ENCODE results near the gene GRB10.

The GRB10 gene

DNA sequence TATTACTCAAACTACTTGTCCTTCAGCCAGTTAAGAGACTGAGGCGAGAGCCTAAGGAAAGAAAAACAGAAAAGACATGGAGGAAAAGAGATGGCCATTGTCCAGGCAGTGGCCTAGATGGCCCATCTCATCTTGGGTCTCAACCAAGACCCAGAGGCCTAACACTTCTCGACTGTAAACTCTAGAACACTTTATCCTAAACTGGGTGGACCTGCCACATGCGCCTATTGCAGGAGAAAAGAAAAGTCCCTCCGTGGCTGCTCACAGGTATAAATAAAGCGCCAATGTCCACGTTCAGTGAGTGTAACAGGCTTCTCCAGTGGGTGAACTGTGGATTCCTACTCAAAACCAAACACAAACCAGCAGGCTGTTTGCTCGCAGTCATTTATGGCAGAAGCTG, 124.8 kb downstream of the GRB10 start:
- no peak overlapping the region for H3K4me3 ChIP-seq (ENCODE audit: low read depth, low read length)
- H3K27me3 ChIP-seq (ENCODE audit: control insufficient read depth, insufficient read depth, low read length): no peaks in the 10 kb centered on the region
- TF ChIP-seq CTCF (IDR thresholded peaks at IDR 0.05): no peak
- no peak overlapping the region for H3K4me2 ChIP-seq (ENCODE audit: low read length)
- no peak overlapping the region for H3K9ac ChIP-seq
- H3K9me3 ChIP-seq (ENCODE audit: control insufficient read depth, low read length): no peaks in the 10 kb centered on the region
- no peaks in the 10 kb centered on the region for H3K4me1 ChIP-seq
- no peaks in the 10 kb centered on the region for H3K36me3 ChIP-seq (ENCODE audit: control insufficient read depth, insufficient read depth, low read length)
- H3K27ac ChIP-seq: peak overlapping the region; percentile 34
- no peaks in the 10 kb centered on the region for H3K79me2 ChIP-seq
- no peak overlapping the region for H2AFZ ChIP-seq

- Histone ChIP-seq H3K79me2 (no peaks in the 10 kb centered on the region), H3K4me2 (ENCODE audit: low read length) (no peak overlapping the region), H3K9me3 (ENCODE audit: control insufficient read depth, low read length) (no peaks in the 10 kb centered on the region), H3K4me1 (no peaks in the 10 kb centered on the region), H2AFZ (no peak overlapping the region), H3K27ac (peak overlapping the region; percentile 34), H3K9ac (no peak overlapping the region), H3K4me3 (ENCODE audit: low read depth, low read length) (no peak overlapping the region), H3K27me3 (ENCODE audit: control insufficient read depth, insufficient read depth, low read length) (no peaks in the 10 kb centered on the region), H3K36me3 (ENCODE audit: control insufficient read depth, insufficient read depth, low read length) (no peaks in the 10 kb centered on the region)
- TF ChIP-seq CTCF (IDR thresholded peaks at IDR 0.05): no peak
These were observed 125.3 kb downstream of the GRB10 start for GRCh38 chr7:50657341-50657873.

- Histone ChIP-seq H3K4me3 (ENCODE audit: low read depth, low read length) (no peak overlapping the region), H3K9me3 (ENCODE audit: control insufficient read depth, low read length) (no peaks in the 10 kb centered on the region), H2AFZ (no peak overlapping the region), H3K4me2 (ENCODE audit: low read length) (no peak overlapping the region), H3K27ac (peak overlapping the region; percentile 34), H3K27me3 (ENCODE audit: control insufficient read depth, insufficient read depth, low read length) (no peaks in the 10 kb centered on the region), H3K79me2 (no peaks in the 10 kb centered on the region), H3K4me1 (no peaks in the 10 kb centered on the region), H3K9ac (no peak overlapping the region), H3K36me3 (ENCODE audit: control insufficient read depth, insufficient read depth, low read length) (no peaks in the 10 kb centered on the region)
- no peak for TF ChIP-seq CTCF (IDR thresholded peaks at IDR 0.05)
These were observed 126.4 kb downstream of the GRB10 start for GRCh38 chr7:50656141-50656895.

GRCh38 chr7:50655490-50655889, 127.2 kb downstream of the GRB10 start:
- no peak overlapping the region for H3K9ac ChIP-seq
- H3K9me3 ChIP-seq (ENCODE audit: control insufficient read depth, low read length): no peaks in the 10 kb centered on the region
- H3K4me2 ChIP-seq (ENCODE audit: low read length): no peak overlapping the region
- no peaks in the 10 kb centered on the region for H3K27me3 ChIP-seq (ENCODE audit: control insufficient read depth, insufficient read depth, low read length)
- no peak overlapping the region for H2AFZ ChIP-seq
- no peaks in the 10 kb centered on the region for H3K79me2 ChIP-seq
- no peak overlapping the region for H3K4me3 ChIP-seq (ENCODE audit: low read depth, low read length)
- no peaks in the 10 kb centered on the region for H3K36me3 ChIP-seq (ENCODE audit: control insufficient read depth, insufficient read depth, low read length)
- TF ChIP-seq CTCF (IDR thresholded peaks at IDR 0.05): no peak
- H3K27ac ChIP-seq: no peak overlapping the region
- H3K4me1 ChIP-seq: no peaks in the 10 kb centered on the region

GRCh38 chr7:50655020-50655419, 127.7 kb downstream of the GRB10 start:
- no peak for TF ChIP-seq CTCF (IDR thresholded peaks at IDR 0.05)
- Histone ChIP-seq H3K9ac (no peak overlapping the region), H3K27ac (no peak overlapping the region), H2AFZ (no peak overlapping the region), H3K9me3 (ENCODE audit: control insufficient read depth, low read length) (no peaks in the 10 kb centered on the region), H3K36me3 (ENCODE audit: control insufficient read depth, insufficient read depth, low read length) (no peaks in the 10 kb centered on the region), H3K4me3 (ENCODE audit: low read depth, low read length) (no peak overlapping the region), H3K27me3 (ENCODE audit: control insufficient read depth, insufficient read depth, low read length) (no peaks in the 10 kb centered on the region), H3K79me2 (no peaks in the 10 kb centered on the region), H3K4me2 (ENCODE audit: low read length) (no peak overlapping the region), H3K4me1 (no peaks in the 10 kb centered on the region)
